Caco-2 (cell line): ENCODE measurements around the gene EXT2. TPM values are rescaled to one million over a fixed set of nuclear protein-coding genes. Genes with fewer than 3 reads are reported as not detected.

Source experiments
- BruUV-seq: library from RNA; stranded (reverse); fragments of 400-500 nt; replicated peaks from 2 replicates; lab custom pipeline; 2021; lab: Mats Ljungman, UMichigan
- CTCF ChIA-PET: fragments of 300-600 bp; sonication (Branson Sonifier 250); formaldehyde crosslinking; loops from one replicate; lab custom pipeline; 2022; ENCODE audit warnings: antibody characterized with exemption; lab: Charles Lee
- POLR2A ChIA-PET: fragments of 300-600 bp; sonication (Branson Sonifier 250); formaldehyde crosslinking; loops from one replicate; lab custom pipeline; 2022; ENCODE audit warnings: antibody characterized with exemption; lab: Charles Lee
- DNase-seq, 2 experiments: peaks; one replicate each; pipeline versions ENCODE4 v3.0.0 to v3.0.0-alpha.2; 2020 to 2022
- H3K27me3 ChIP-seq: replicated peaks from 2 replicates; pipeline ENCODE4 v1.6.0; 2011; ENCODE audit warnings: low read length; ENCODE audit not compliant: control insufficient read depth, insufficient read depth
- H3K36me3 ChIP-seq: 2 replicates; pipeline ENCODE4 v1.5.1; 2011; ENCODE audit warnings: low read length; ENCODE audit not compliant: control insufficient read depth, insufficient read depth
- H3K4me1 ChIP-seq: fragments of 250-450 bp; sonication (Bioruptor Pico); 2 replicates; pipeline ENCODE4 v1.5.1; 2020; ENCODE audit warnings: mild to moderate bottlenecking
- H3K4me3 ChIP-seq: 2 replicates; pipeline ENCODE4 v1.5.1; 2011; ENCODE audit warnings: low read depth, mild to moderate bottlenecking, control low read depth, low read length
- H3K9me3 ChIP-seq: fragments of 250-450 bp; sonication (Bioruptor Pico); 2 replicates; pipeline ENCODE4 v1.5.1; 2020; ENCODE audit warnings: mild to moderate bottlenecking, moderate library complexity
- H3K27ac Mint-ChIP-seq: one replicate; pipeline ENCODE4 v1.8.0; 2022; ENCODE audit warnings: mixed read lengths; ENCODE audit not compliant: unreplicated experiment
- H3K27me3 Mint-ChIP-seq: one replicate; pipeline ENCODE4 v1.8.0; 2022; ENCODE audit warnings: mixed read lengths; ENCODE audit not compliant: insufficient read depth, unreplicated experiment
- H3K36me3 Mint-ChIP-seq: one replicate; pipeline ENCODE4 v1.8.0; 2022; ENCODE audit warnings: mild to moderate bottlenecking, mixed read lengths; ENCODE audit not compliant: insufficient read depth, unreplicated experiment
- H3K4me1 Mint-ChIP-seq: one replicate; pipeline ENCODE4 v1.8.0; 2022; ENCODE audit warnings: low read depth, mixed read lengths; ENCODE audit not compliant: unreplicated experiment
- H3K4me3 Mint-ChIP-seq: one replicate; pipeline ENCODE4 v1.8.0; 2022; ENCODE audit warnings: mild to moderate bottlenecking, moderate library complexity, mixed read lengths; ENCODE audit not compliant: unreplicated experiment
- H3K9me3 Mint-ChIP-seq: one replicate; pipeline ENCODE4 v1.8.0; 2022; ENCODE audit warnings: mixed read lengths; ENCODE audit not compliant: unreplicated experiment
- intact Hi-C: fragments of 100-400 bp; cut with micrococcal nuclease; formaldehyde crosslinking; loops from one replicate; pipeline ENCODE4 v1.10.0; 2022; ENCODE audit not compliant: unreplicated experiment
- total RNA-seq: library from RNA; stranded (reverse); gene quantifications from 2 replicates; pipeline ENCODE4 v1.2.3, GENCODE V29; 2022
- TF ChIP-seq, protein P1 (sequence below), 2 experiments: fragments of 200-600 bp in 1 of 2; IDR thresholded peaks; 1 replicate in 1 of 2; 2 replicates in 1 of 2; pipeline versions ENCODE4 v1.5.1 to v1.8.0; 2011 to 2022; ENCODE audit warnings: antibody characterized with exemption in 1 of 2, control low read depth in 1 of 2, inconsistent platforms in 1 of 2, low read depth in 1 of 2, low read length in 1 of 2, mild to moderate bottlenecking in 1 of 2, moderate library complexity in 1 of 2; ENCODE audit not compliant: insufficient read depth in 1 of 2, severe bottlenecking in 1 of 2, unreplicated experiment in 1 of 2

EXT2 gene
- total RNA-seq, 1 experiment from 2014 or later, result 83.3 TPM

DNA sequence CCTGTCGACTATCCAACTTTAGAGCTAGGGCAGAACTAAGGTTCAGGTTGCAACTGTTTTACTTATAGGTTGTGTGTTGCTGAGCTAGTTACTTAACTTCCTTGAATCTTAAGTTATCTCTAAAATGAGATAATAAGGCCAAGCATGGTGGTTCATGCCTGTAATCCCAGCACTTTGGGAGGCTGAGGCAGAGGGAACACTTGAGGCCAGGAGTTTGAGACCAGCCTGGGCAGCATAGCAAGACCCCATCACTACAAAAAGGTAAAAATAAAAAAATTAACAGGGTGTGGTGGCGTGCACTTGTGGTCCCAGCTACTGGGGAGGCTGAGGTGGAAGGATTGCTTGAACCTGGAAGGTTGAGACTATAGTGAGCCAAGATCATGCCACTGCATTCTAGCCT lies 27.3 kb upstream of the EXT2 start:
- BruUV-seq, result no TSS peak
- TF ChIP-seq, protein P1, sequence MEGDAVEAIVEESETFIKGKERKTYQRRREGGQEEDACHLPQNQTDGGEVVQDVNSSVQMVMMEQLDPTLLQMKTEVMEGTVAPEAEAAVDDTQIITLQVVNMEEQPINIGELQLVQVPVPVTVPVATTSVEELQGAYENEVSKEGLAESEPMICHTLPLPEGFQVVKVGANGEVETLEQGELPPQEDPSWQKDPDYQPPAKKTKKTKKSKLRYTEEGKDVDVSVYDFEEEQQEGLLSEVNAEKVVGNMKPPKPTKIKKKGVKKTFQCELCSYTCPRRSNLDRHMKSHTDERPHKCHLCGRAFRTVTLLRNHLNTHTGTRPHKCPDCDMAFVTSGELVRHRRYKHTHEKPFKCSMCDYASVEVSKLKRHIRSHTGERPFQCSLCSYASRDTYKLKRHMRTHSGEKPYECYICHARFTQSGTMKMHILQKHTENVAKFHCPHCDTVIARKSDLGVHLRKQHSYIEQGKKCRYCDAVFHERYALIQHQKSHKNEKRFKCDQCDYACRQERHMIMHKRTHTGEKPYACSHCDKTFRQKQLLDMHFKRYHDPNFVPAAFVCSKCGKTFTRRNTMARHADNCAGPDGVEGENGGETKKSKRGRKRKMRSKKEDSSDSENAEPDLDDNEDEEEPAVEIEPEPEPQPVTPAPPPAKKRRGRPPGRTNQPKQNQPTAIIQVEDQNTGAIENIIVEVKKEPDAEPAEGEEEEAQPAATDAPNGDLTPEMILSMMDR (IDR thresholded peaks at IDR 0.05; ENCODE audit: insufficient read depth in 1 of 2, low read depth in 1 of 2, low read length in 1 of 2, severe bottlenecking in 1 of 2, unreplicated experiment in 1 of 2), result no peak
- Mint-ChIP-seq H3K4me1 (no peaks in the 10 kb centered on the region), H3K27ac (no peak overlapping the region), H3K36me3 (peaks cover 14% of the 10 kb centered on the region), H3K27me3 (peaks cover 3% of the 10 kb centered on the region), H3K4me3 (no peak overlapping the region), H3K9me3 (no peaks in the 10 kb centered on the region)
- Histone ChIP-seq H3K4me1 (peaks cover 4% of the 10 kb centered on the region), H3K9me3 (no peaks in the 10 kb centered on the region), H3K27me3 (no peaks in the 10 kb centered on the region), H3K4me3 (no peak overlapping the region), H3K36me3 (no peaks in the 10 kb centered on the region; the same call in 1 of the 2 replicates)
- ChIA-PET POLR2A (no interaction called here), CTCF (no interaction called here)
- intact Hi-C loops, result no loop called here
- DNase-seq, result no peak

DNA sequence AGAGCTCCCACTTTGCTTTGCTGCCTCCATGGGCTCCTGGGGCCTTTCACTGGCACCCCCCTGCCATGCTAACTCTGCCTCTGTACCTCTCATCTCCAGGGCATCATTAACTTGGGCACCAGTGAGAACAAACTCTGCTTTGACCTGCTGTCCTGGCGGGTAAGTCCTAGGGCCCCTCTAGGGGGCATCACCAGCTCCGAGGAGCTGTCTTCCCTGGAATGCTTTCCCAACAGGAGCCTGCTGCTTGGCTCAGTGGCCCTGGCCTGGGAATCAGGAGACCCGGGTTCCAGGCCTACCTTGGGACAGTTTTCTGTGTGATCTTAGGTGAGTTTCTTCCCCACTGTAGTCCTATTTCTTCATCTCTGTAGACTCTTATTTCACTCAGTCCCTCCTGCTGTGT lies 24.3 kb upstream of the EXT2 start:
- DNase-seq, result no peak
- TF ChIP-seq, protein P1 (IDR thresholded peaks at IDR 0.05; ENCODE audit: insufficient read depth in 1 of 2, low read depth in 1 of 2, low read length in 1 of 2, severe bottlenecking in 1 of 2, unreplicated experiment in 1 of 2), result no peak
- Histone ChIP-seq H3K9me3 (no peaks in the 10 kb centered on the region), H3K4me1 (peaks cover 4% of the 10 kb centered on the region), H3K27me3 (no peaks in the 10 kb centered on the region), H3K36me3 (peaks cover 3% of the 10 kb centered on the region), H3K4me3 (no peak overlapping the region)
- H3K4me1 Mint-ChIP-seq, result no peaks in the 10 kb centered on the region
- CTCF ChIA-PET, result interaction anchor here (0.6 to 1.0 kb wide), 3 partner anchors 15 to 453 kb away, joined by 3 read pairs; no protein-coding TSS in a partner anchor
- no peak overlapping the region for H3K27ac Mint-ChIP-seq
- BruUV-seq, result no TSS peak
- no peaks in the 10 kb centered on the region for H3K27me3 Mint-ChIP-seq
- POLR2A ChIA-PET, result no interaction called here
- intact Hi-C loops, result no loop called here
- H3K36me3 Mint-ChIP-seq, result peaks cover 13% of the 10 kb centered on the region
- H3K4me3 Mint-ChIP-seq, result no peak overlapping the region
- no peaks in the 10 kb centered on the region for H3K9me3 Mint-ChIP-seq

DNA sequence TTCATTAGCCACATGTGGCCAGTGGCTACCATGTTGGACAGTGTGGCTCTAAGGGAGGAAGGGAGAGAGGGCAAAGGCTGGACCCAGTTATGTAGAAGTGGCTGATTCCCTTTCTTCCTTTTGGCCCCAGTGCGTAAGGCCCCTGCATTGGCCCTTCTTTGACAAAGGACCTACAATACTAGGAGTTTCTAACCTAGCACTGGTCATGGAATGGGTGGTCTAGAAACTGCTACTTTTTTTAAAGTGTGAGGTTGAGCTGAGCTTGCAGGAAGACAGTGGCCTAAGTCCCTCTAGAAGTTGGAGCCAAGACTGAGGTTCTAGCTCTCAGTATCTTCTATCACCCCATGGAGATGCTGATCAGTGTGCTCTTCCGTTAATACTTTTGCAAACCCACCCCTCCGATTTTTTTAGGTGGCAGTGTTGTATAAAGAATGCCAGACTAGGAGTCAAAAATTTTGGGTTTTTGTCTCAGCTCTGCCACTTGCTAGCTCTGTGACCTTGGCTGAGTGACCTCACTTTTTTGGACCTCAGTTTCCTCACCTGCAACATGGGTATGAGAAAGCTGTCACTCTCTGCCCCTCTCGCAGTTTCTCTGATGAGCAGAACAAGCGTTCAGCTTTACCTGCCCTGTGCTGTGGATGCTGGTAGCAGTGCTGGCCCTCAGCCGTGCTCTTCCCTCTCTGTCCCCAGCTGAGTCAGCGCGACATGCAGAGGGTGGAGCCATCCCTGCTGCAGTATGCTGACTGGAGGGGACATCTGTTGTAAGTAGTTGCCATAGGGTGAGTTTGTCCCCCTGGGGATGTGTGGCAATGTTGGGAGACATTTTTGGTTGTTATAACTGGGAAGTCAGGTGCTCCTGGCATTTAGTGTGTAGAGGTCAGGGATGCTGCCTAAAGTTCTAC lies 22.5 kb upstream of the EXT2 start:
- no peak for DNase-seq
- H3K4me3 Mint-ChIP-seq, result no peak overlapping the region
- Histone ChIP-seq H3K4me3 (no peak overlapping the region), H3K9me3 (no peaks in the 10 kb centered on the region), H3K4me1 (no peaks in the 10 kb centered on the region), H3K36me3 (peaks cover 3% of the 10 kb centered on the region), H3K27me3 (no peaks in the 10 kb centered on the region)
- TF ChIP-seq, protein P1 (IDR thresholded peaks at IDR 0.05; ENCODE audit: insufficient read depth in 1 of 2, low read depth in 1 of 2, low read length in 1 of 2, severe bottlenecking in 1 of 2, unreplicated experiment in 1 of 2), result no peak
- intact Hi-C loops, result no loop called here
- H3K4me1 Mint-ChIP-seq, result no peaks in the 10 kb centered on the region
- no peak overlapping the region for H3K27ac Mint-ChIP-seq
- H3K9me3 Mint-ChIP-seq, result no peaks in the 10 kb centered on the region
- POLR2A ChIA-PET, result no interaction called here
- peaks cover 8% of the 10 kb centered on the region for H3K36me3 Mint-ChIP-seq
- BruUV-seq, result no TSS peak
- H3K27me3 Mint-ChIP-seq, result no peaks in the 10 kb centered on the region
- CTCF ChIA-PET, result no interaction called here
